CD14-positive monocyte (primary cell): Measurements from ENCODE around the gene DTNBP1. TPM values are rescaled to one million over a fixed set of nuclear protein-coding genes. Genes with fewer than 3 reads are reported as not detected.

Experiments used
- DNase-seq, 3 donors: peaks; one replicate each; pipeline ENCODE4 v3.0.0-alpha.2; 2011 to 2022
- H2AFZ ChIP-seq: 2 replicates; pipeline ENCODE4 v1.6.0; 2012; ENCODE audit warnings: mild to moderate bottlenecking, low read depth, low read length, inconsistent platforms; ENCODE audit not compliant: insufficient read depth, poor library complexity, severe bottlenecking
- H3K27ac ChIP-seq, 2 donors: 1 replicate in 1 of 2; 2 replicates in 1 of 2; pipeline ENCODE4 v1.5.1; 2012 to 2013; ENCODE audit warnings: low read length in 2 of 2, control low read depth in 1 of 2, inconsistent platforms in 1 of 2, low read depth in 1 of 2, mild to moderate bottlenecking in 1 of 2
- H3K27me3 ChIP-seq, 2 donors: one replicate each; pipeline versions ENCODE4 v1.6.0 to v1.6.1; 2011 to 2013; ENCODE audit warnings: low read length in 2 of 2; ENCODE audit not compliant: control insufficient read depth in 2 of 2, insufficient read depth in 2 of 2
- H3K36me3 ChIP-seq, 2 donors: replicated peaks in 1 of 2; 1 replicate in 1 of 2; 2 replicates in 1 of 2; pipeline versions ENCODE4 v1.5.1 to v1.6.1; 2012 to 2013; ENCODE audit warnings: low read length in 2 of 2, control low read depth in 1 of 2, inconsistent platforms in 1 of 2, mild to moderate bottlenecking in 1 of 2; ENCODE audit not compliant: insufficient read depth in 2 of 2, control insufficient read depth in 1 of 2
- H3K4me1 ChIP-seq, 2 donors: 1 replicate in 1 of 2; 2 replicates in 1 of 2; pipeline versions ENCODE4 v1.5.1 to v1.6.1; 2012 to 2013; ENCODE audit warnings: low read length in 2 of 2, control low read depth in 1 of 2, inconsistent platforms in 1 of 2, mild to moderate bottlenecking in 1 of 2, moderate library complexity in 1 of 2; ENCODE audit not compliant: insufficient read depth in 2 of 2, control insufficient read depth in 1 of 2
- H3K4me2 ChIP-seq: replicated peaks from 2 replicates; pipeline ENCODE3; 2012; ENCODE audit warnings: low read length, moderate library complexity, mild to moderate bottlenecking; ENCODE audit not compliant: poor library complexity, severe bottlenecking; ENCODE audit errors: extremely low read depth
- H3K4me3 ChIP-seq, 3 experiments: fragments of 200-600 bp in 1 of 3; sonication (generic) in 1 of 3; replicated peaks in 1 of 3; 1 replicate in 2 of 3; 2 replicates in 1 of 3; pipeline ENCODE4 v1.5.1; 2011 to 2013; ENCODE audit warnings: low read length in 3 of 3, mild to moderate bottlenecking in 3 of 3, control low read depth in 2 of 3, low read depth in 2 of 3, inconsistent platforms in 1 of 3, moderate library complexity in 1 of 3
- H3K79me2 ChIP-seq: 2 replicates; pipeline ENCODE4 v1.6.0; 2012; ENCODE audit warnings: mild to moderate bottlenecking, control low read depth, inconsistent platforms, low read length, moderate library complexity; ENCODE audit not compliant: insufficient read depth
- H3K9ac ChIP-seq: 2 replicates; pipeline ENCODE4 v1.6.0; 2017; ENCODE audit warnings: low read length, mild to moderate bottlenecking; ENCODE audit not compliant: insufficient read depth, poor library complexity, severe bottlenecking
- H3K9me3 ChIP-seq, 2 donors: replicated peaks in 1 of 2; 1 replicate in 1 of 2; 2 replicates in 1 of 2; pipeline versions ENCODE4 v1.5.1 to v1.6.1; 2012 to 2013; ENCODE audit warnings: low read length in 2 of 2, control low read depth in 1 of 2; ENCODE audit not compliant: control insufficient read depth in 1 of 2, insufficient read depth in 1 of 2
- H4K20me1 ChIP-seq: 2 replicates; pipeline ENCODE4 v1.6.0; 2012; ENCODE audit warnings: mild to moderate bottlenecking, low read length, control low read depth, moderate library complexity; ENCODE audit not compliant: insufficient read depth
- H3K27ac Mint-ChIP-seq, 7 donors: one replicate each; pipeline ENCODE4 v1.8.0; 2020; ENCODE audit warnings: mild to moderate bottlenecking in 7 of 7, mixed read lengths in 7 of 7, moderate library complexity in 6 of 7, inconsistent platforms in 2 of 7
- H3K27me3 Mint-ChIP-seq, 3 donors: one replicate each; pipeline ENCODE4 v1.8.0; 2021 to 2022; ENCODE audit warnings: low read depth in 3 of 3, mild to moderate bottlenecking in 3 of 3, mixed read lengths in 3 of 3, moderate library complexity in 3 of 3, inconsistent platforms in 1 of 3
- H3K36me3 Mint-ChIP-seq, 2 donors: one replicate each; pipeline ENCODE4 v1.8.0; 2020; ENCODE audit warnings: mixed read lengths in 2 of 2, inconsistent platforms in 1 of 2, mild to moderate bottlenecking in 1 of 2
- H3K4me1 Mint-ChIP-seq: one replicate; pipeline ENCODE4 v1.8.0; 2020; ENCODE audit warnings: mild to moderate bottlenecking, mixed read lengths
- H3K4me3 Mint-ChIP-seq, 2 donors: one replicate each; pipeline ENCODE4 v1.8.0; 2020; ENCODE audit warnings: mild to moderate bottlenecking in 2 of 2, mixed read lengths in 2 of 2, moderate library complexity in 1 of 2
- H3K9me3 Mint-ChIP-seq, 7 donors: one replicate each; pipeline ENCODE4 v1.8.0; 2020 to 2022; ENCODE audit warnings: mixed read lengths in 7 of 7, mild to moderate bottlenecking in 6 of 7, moderate library complexity in 6 of 7, inconsistent platforms in 2 of 7
- CTCF ChIP-seq: fragments of 200-600 bp; IDR thresholded peaks from one replicate; pipeline ENCODE4 v1.8.0; 2022; ENCODE audit warnings: antibody characterized with exemption, mild to moderate bottlenecking
- WGBS: methylation state at CpG from one replicate; pipeline ENCODE4 v1.1.5; 2013; ENCODE audit warnings: missing lambda C conversion rate; ENCODE audit not compliant: insufficient coverage; 5-methylcytosine and 5-hydroxymethylcytosine counted together
- intact Hi-C, 2 donors: fragments of 100-400 bp; cut with micrococcal nuclease; formaldehyde crosslinking; loops; one replicate each; pipeline versions ENCODE4 v1.15.0 to v1.15.1; 2023
- polyA plus RNA-seq, 3 donors: library from polyadenylated mRNA; depleted of rRNA in 1 of 3; unstranded in 2 of 3; stranded (reverse) in 1 of 3; fragments of 300-500 nt in 2 of 3; fragments of >200 nt in 1 of 3; fragmentation: Illumina TruSeq in 2 of 3; gene quantifications; 1 replicate in 2 of 3; 2 replicates in 1 of 3; pipeline ENCODE4 v1.2.3, GENCODE V29; 2012 to 2021

The DTNBP1 gene
- polyA plus RNA-seq, 3 donors, result 19.7 to 26.9 (median 20.5) TPM

- Histone ChIP-seq H4K20me1 (peaks cover 15% of the 10 kb centered on the region), H3K4me3 (no peak overlapping the region), H3K4me2 (peak overlapping the region; percentile 18), H3K79me2 (peaks cover 12% of the 10 kb centered on the region), H3K4me1 (peaks cover 12 to 19% of the 10 kb centered on the region in 2 donors), H3K9me3 (no peaks in the 10 kb centered on the region), H3K36me3 (peaks cover 0 to 5% of the 10 kb centered on the region in 2 donors), H3K27me3 (no peaks in the 10 kb centered on the region), H3K9ac (no peak overlapping the region), H2AFZ (no peak overlapping the region), H3K27ac (peak overlapping the region in 1 of 2 donors; percentile 63)
- H3K4me1 Mint-ChIP-seq, result peaks cover 23% of the 10 kb centered on the region
- peaks cover 6% of the 10 kb centered on the region in 2 donors for H3K36me3 Mint-ChIP-seq
- peak overlapping the region in 6 of 7 donors; percentile 35 to 88 (median 78) for H3K27ac Mint-ChIP-seq
- no CpG with 5 or more reads among the region's 2 CpGs for WGBS
- peak; percentile 29 to 67 (median 61) for DNase-seq
- H3K4me3 Mint-ChIP-seq, result no peak overlapping the region
- TF ChIP-seq CTCF, result no peak
- H3K9me3 Mint-ChIP-seq, result no peaks in the 10 kb centered on the region
- peaks cover 0 to 3% (median 0%) of the 10 kb centered on the region in 3 donors for H3K27me3 Mint-ChIP-seq
- intact Hi-C loops, result no loop called here
Measured at GRCh38 chr6:15580326-15580725, 82.5 kb downstream of the DTNBP1 start.

- no peaks in the 10 kb centered on the region for H3K27me3 ChIP-seq
- Mint-ChIP-seq H3K4me1 (peaks cover 26% of the 10 kb centered on the region), H3K27me3 (peaks cover 0 to 3% (median 0%) of the 10 kb centered on the region in 3 donors), H3K36me3 (peaks cover 9 to 10% of the 10 kb centered on the region in 2 donors), H3K27ac (no peak overlapping the region), H3K9me3 (no peaks in the 10 kb centered on the region), H3K4me3 (no peak overlapping the region)
- H3K36me3 ChIP-seq, result peaks cover 0 to 13% of the 10 kb centered on the region in 2 donors
- H3K27ac ChIP-seq, result no peak overlapping the region
- H3K79me2 ChIP-seq, result peaks cover 17% of the 10 kb centered on the region
- no CpG with 5 or more reads among the region's 3 CpGs for WGBS
- H3K4me3 ChIP-seq, result no peak overlapping the region
- TF ChIP-seq CTCF, result no peak
- no peak overlapping the region for H3K4me2 ChIP-seq
- H3K9ac ChIP-seq, result no peak overlapping the region
- DNase-seq, result no peak
- no peaks in the 10 kb centered on the region for H3K9me3 ChIP-seq
- peaks cover 12 to 19% of the 10 kb centered on the region in 2 donors for H3K4me1 ChIP-seq
- H2AFZ ChIP-seq, result no peak overlapping the region
- peaks cover 15% of the 10 kb centered on the region for H4K20me1 ChIP-seq
- intact Hi-C loops, result no loop called here
Measured at GRCh38 chr6:15578716-15579391, 84.0 kb downstream of the DTNBP1 start.
